B cell (primary cell): Measurements from ENCODE around the gene SRPRB. TPM values are rescaled to one million over a fixed set of nuclear protein-coding genes. Genes with fewer than 3 reads are reported as not detected.

Experiments
- ATAC-seq: fragments of 200-7000 bp; cut with Tn5 transposase; one replicate; pipeline ENCODE4 v1.10.0; 2021; ENCODE audit warnings: low read depth, mild to moderate bottlenecking, moderate number of reproducible peaks, moderate library complexity
- CTCF ChIA-PET: fragments of 350-600 bp; sonication (Branson Sonifier 250); formaldehyde crosslinking; loops from one replicate; lab custom pipeline; 2021; ENCODE audit warnings: antibody characterized with exemption, inconsistent platforms; lab: Charles Lee
- POLR2A ChIA-PET: fragments of 350-600 bp; sonication (Branson Sonifier 250); formaldehyde crosslinking; loops from one replicate; lab custom pipeline; 2021; ENCODE audit warnings: antibody characterized with exemption; lab: Charles Lee
- DNase-seq: peaks from one replicate; pipeline ENCODE4 v3.0.0; 2013
- H2AFZ ChIP-seq: 2 replicates; pipeline ENCODE4 v1.6.1; 2012; ENCODE audit warnings: mild to moderate bottlenecking, low read depth, low read length; ENCODE audit not compliant: insufficient read depth, poor library complexity, severe bottlenecking
- H3K27ac ChIP-seq, 2 donors: 1 replicate in 1 of 2; 2 replicates in 1 of 2; pipeline ENCODE4 v1.5.1; 2012 to 2013; ENCODE audit warnings: low read length in 2 of 2, mild to moderate bottlenecking in 2 of 2, moderate library complexity in 1 of 2
- H3K27me3 ChIP-seq, 4 experiments: fragments of 200-600 bp in 1 of 4; sonication (generic) in 1 of 4; replicated peaks in 1 of 4; 1 replicate in 2 of 4; 2 replicates in 2 of 4; pipeline versions ENCODE4 v1.6.1 to v1.7.0; 2013 to 2016; ENCODE audit warnings: low read length in 3 of 4, mild to moderate bottlenecking in 2 of 4, mixed read lengths in 1 of 4, moderate library complexity in 1 of 4; ENCODE audit not compliant: insufficient read depth in 4 of 4, control insufficient read depth in 3 of 4; ENCODE audit errors: control extremely low read depth in 1 of 4
- H3K36me3 ChIP-seq, 2 experiments: replicated peaks in 1 of 2; 1 replicate in 1 of 2; 2 replicates in 1 of 2; pipeline versions ENCODE4 v1.6.1 to v1.7.1; 2013; ENCODE audit warnings: low read length in 1 of 2; ENCODE audit not compliant: insufficient read depth in 2 of 2, control insufficient read depth in 1 of 2; ENCODE audit errors: control extremely low read depth in 1 of 2, extremely low read depth in 1 of 2
- H3K4me1 ChIP-seq, 2 donors: fragments of 200-600 bp in 1 of 2; sonication (generic) in 1 of 2; 1 replicate in 1 of 2; 2 replicates in 1 of 2; pipeline versions ENCODE4 v1.5.1 to v1.6.1; 2013 to 2017; ENCODE audit warnings: low read length in 2 of 2; ENCODE audit not compliant: control insufficient read depth in 2 of 2, insufficient read depth in 2 of 2
- H3K4me2 ChIP-seq: replicated peaks from 2 replicates; pipeline ENCODE3; 2012; ENCODE audit warnings: mild to moderate bottlenecking, low read depth, low read length; ENCODE audit not compliant: poor library complexity, severe bottlenecking
- H3K4me3 ChIP-seq, 5 experiments: fragments of 200-600 bp in 1 of 5; sonication (generic) in 1 of 5; 1 replicate in 3 of 5; 2 replicates in 2 of 5; pipeline versions ENCODE4 v1.5.1 to v1.7.0; 2011 to 2016; ENCODE audit warnings: low read length in 4 of 5, mild to moderate bottlenecking in 4 of 5, low read depth in 2 of 5, control low read depth in 1 of 5, moderate library complexity in 1 of 5; ENCODE audit not compliant: insufficient read depth in 1 of 5; ENCODE audit errors: control extremely low read depth in 1 of 5, extremely low read depth in 1 of 5
- H3K79me2 ChIP-seq: fragments of 200-600 bp; sonication (generic); one replicate; pipeline ENCODE4 v1.6.0; 2016; ENCODE audit warnings: low read length; ENCODE audit not compliant: control insufficient read depth, insufficient read depth
- H3K9ac ChIP-seq: fragments of 200-600 bp; sonication (generic); 2 replicates; pipeline ENCODE4 v1.6.1; 2017; ENCODE audit warnings: mild to moderate bottlenecking, low read length, moderate library complexity
- H3K9me3 ChIP-seq, 3 donors: one replicate each; pipeline versions ENCODE4 v1.6.1 to v1.7.1; 2013; ENCODE audit warnings: low read length in 2 of 3; ENCODE audit not compliant: control insufficient read depth in 2 of 3, insufficient read depth in 1 of 3; ENCODE audit errors: control extremely low read depth in 1 of 3
- H4K20me1 ChIP-seq: 2 replicates; pipeline ENCODE4 v1.6.0; 2012; ENCODE audit warnings: mild to moderate bottlenecking, low read length; ENCODE audit not compliant: insufficient read depth, control insufficient read depth, poor library complexity, severe bottlenecking
- H3K27ac Mint-ChIP-seq: one replicate; pipeline ENCODE4 v1.8.0; 2021; ENCODE audit warnings: mixed read lengths
- H3K27me3 Mint-ChIP-seq: one replicate; pipeline ENCODE4 v1.8.0; 2021; ENCODE audit warnings: mixed read lengths
- H3K4me1 Mint-ChIP-seq: one replicate; pipeline ENCODE4 v1.8.0; 2021; ENCODE audit warnings: mixed read lengths
- H3K4me3 Mint-ChIP-seq: one replicate; pipeline ENCODE4 v1.8.0; 2021; ENCODE audit warnings: mixed read lengths
- H3K9me3 Mint-ChIP-seq: one replicate; pipeline ENCODE4 v1.8.0; 2022; ENCODE audit warnings: mixed read lengths; ENCODE audit not compliant: insufficient read depth
- CTCF ChIP-seq: fragments of 200-600 bp; IDR thresholded peaks from one replicate; pipeline ENCODE4 v1.8.0; 2022; ENCODE audit warnings: antibody characterized with exemption, mild to moderate bottlenecking
- EZH2 ChIP-seq: IDR thresholded peaks from 2 replicates; pipeline ENCODE4 v1.6.1; 2012; ENCODE audit warnings: borderline replicate concordance, low read depth, mild to moderate bottlenecking, moderate library complexity, low read length; ENCODE audit not compliant: insufficient read depth, poor library complexity, severe bottlenecking
- WGBS: methylation state at CpG from one replicate; pipeline ENCODE4 v1.1.5; 2013; ENCODE audit warnings: missing lambda C conversion rate; ENCODE audit not compliant: insufficient coverage; 5-methylcytosine and 5-hydroxymethylcytosine counted together
- intact Hi-C: fragments of 100-400 bp; cut with micrococcal nuclease; formaldehyde crosslinking; loops from one replicate; pipeline ENCODE4 v1.10.0; 2022
- polyA plus RNA-seq: library from polyadenylated mRNA; depleted of rRNA; stranded (reverse); fragments of >200 nt; gene quantifications from 2 replicates; pipeline ENCODE4 v1.2.3, GENCODE V29; 2012
- total RNA-seq, 2 donors: library from RNA; stranded (reverse); fragments of 120-200 nt in 1 of 2; gene quantifications; 1 replicate in 1 of 2; 2 replicates in 1 of 2; pipeline versions ENCODE4 v1.2.3 to v1.2.4, GENCODE V29; 2013 to 2022

The SRPRB gene
- total and polyA plus RNA-seq, 2 donors (not counting 1 experiment from before 2014, with no cell fraction given) = 10.1 to 28.8 TPM

DNA sequence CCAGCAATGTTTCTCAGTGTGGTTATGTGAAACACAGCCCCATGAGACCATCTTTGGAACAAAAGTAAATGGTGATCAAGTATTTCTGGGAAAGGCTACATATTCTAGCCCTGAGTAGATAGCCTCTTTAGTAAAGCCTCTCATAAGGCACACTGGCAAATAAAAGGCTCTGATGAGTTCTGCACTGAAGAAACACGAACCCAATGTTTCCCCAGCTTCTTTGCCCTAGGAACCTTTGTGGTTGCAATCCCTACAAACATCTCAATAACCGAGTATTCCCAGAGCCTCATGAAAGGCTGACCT lies 48.3 kb downstream of the SRPRB start:
- Histone ChIP-seq H3K27me3 (peaks cover 0 to 4% (median 0%) of the 10 kb centered on the region in 4 experiments), H4K20me1 (no peaks in the 10 kb centered on the region), H3K4me2 (no peak overlapping the region), H3K4me3 (no peak overlapping the region), H2AFZ (no peak overlapping the region), H3K79me2 (no peaks in the 10 kb centered on the region), H3K9me3 (no peaks in the 10 kb centered on the region), H3K9ac (no peak overlapping the region), H3K36me3 (no peaks in the 10 kb centered on the region), H3K4me1 (no peaks in the 10 kb centered on the region), H3K27ac (no peak overlapping the region)
- intact Hi-C loops = no loop called here
- no peak for TF ChIP-seq CTCF
- no peak for TF ChIP-seq EZH2
- no peak overlapping the region for H3K4me3 Mint-ChIP-seq
- 70% methylated on average over 1 of the region's 2 CpGs for WGBS
- H3K27ac Mint-ChIP-seq = no peak overlapping the region
- ChIA-PET POLR2A (no interaction called here), CTCF (no interaction called here)
- no peak for DNase-seq
- no peaks in the 10 kb centered on the region for H3K9me3 Mint-ChIP-seq
- no peaks in the 10 kb centered on the region for H3K4me1 Mint-ChIP-seq
- peaks cover 3% of the 10 kb centered on the region for H3K27me3 Mint-ChIP-seq
- no peak for ATAC-seq

GRCh38 chr3:133854264-133855001 lies 48.8 kb downstream of the SRPRB start:
- POLR2A ChIA-PET = no interaction called here
- CTCF ChIA-PET = no interaction called here
- no peak overlapping the region for H3K9ac ChIP-seq
- H3K27me3 Mint-ChIP-seq = no peaks in the 10 kb centered on the region
- H3K4me1 ChIP-seq = no peaks in the 10 kb centered on the region
- H3K36me3 ChIP-seq = no peaks in the 10 kb centered on the region
- H3K9me3 Mint-ChIP-seq = no peaks in the 10 kb centered on the region
- H3K27ac Mint-ChIP-seq = no peak overlapping the region
- TF ChIP-seq EZH2 (no peak), CTCF (no peak)
- H3K4me3 ChIP-seq = no peak overlapping the region
- H2AFZ ChIP-seq = no peak overlapping the region
- peaks cover 0 to 4% (median 0%) of the 10 kb centered on the region in 4 experiments for H3K27me3 ChIP-seq
- DNase-seq (no peak), ATAC-seq (no peak)
- H3K4me3 Mint-ChIP-seq = no peak overlapping the region
- no peaks in the 10 kb centered on the region for H3K9me3 ChIP-seq
- 90% methylated on average over 3 of the region's 5 CpGs for WGBS
- no peaks in the 10 kb centered on the region for H3K4me1 Mint-ChIP-seq
- no peak overlapping the region for H3K4me2 ChIP-seq
- H3K27ac ChIP-seq = no peak overlapping the region
- H3K79me2 ChIP-seq = no peaks in the 10 kb centered on the region
- intact Hi-C loops = no loop called here
- no peaks in the 10 kb centered on the region for H4K20me1 ChIP-seq
